ENCODE results near the gene PRPF4. TPM values are rescaled to one million over a fixed set of nuclear protein-coding genes. Genes with fewer than 3 reads are reported as not detected.

Gene PRPF4
- total RNA-seq, 1 experiment from 2014 or later = 38.6 TPM

DNA sequence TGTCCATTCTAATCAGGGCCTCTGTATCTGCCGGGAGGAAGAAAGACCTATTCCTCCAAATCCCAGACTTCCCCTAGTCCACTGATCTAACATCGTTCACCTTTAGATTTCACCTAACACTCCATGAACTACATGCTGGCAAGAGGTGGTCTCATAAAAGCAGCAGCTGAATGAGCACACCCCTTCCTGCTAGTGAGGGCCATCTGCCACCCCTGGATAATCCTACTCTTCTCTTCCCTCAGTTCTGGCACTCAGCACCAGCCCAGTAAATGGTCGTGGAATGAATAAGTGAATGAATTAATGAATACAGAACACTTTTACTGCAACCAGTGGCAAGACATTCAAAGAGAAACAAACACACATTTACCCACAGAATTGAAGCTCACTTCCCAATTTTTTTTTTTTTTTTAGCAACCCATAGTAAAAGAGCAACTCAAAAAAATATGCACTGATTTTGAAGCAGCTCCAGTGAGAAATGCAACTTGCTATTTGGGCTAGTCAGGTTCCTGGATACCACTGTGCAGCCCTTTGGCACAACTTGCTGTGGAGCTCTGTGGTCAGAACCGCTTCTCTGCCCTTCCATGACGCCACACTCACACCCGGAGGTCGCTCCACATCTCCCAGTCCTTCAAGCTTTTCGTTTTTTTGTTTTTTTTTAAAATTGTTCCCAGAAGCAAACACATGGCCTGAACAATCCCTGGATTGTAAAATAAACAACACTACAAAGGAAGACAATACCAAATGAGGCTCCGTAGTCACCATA lies 21.5 kb downstream of the PRPF4 start:
- no peak overlapping the region for H3K27ac Mint-ChIP-seq (ENCODE audit: unreplicated experiment)
- H3K9me3 Mint-ChIP-seq (ENCODE audit: unreplicated experiment) = no peaks in the 10 kb centered on the region
- no peak overlapping the region for H3K4me3 Mint-ChIP-seq (ENCODE audit: unreplicated experiment)
- BruUV-seq (replicated peaks) = no TSS peak
- DNase-seq = no peak
- H3K27me3 Mint-ChIP-seq (ENCODE audit: insufficient read depth, unreplicated experiment) = no peaks in the 10 kb centered on the region
- H3K27me3 ChIP-seq (replicated peaks; ENCODE audit: control insufficient read depth, insufficient read depth, low read length) = no peaks in the 10 kb centered on the region
- no peak overlapping the region for H3K4me3 ChIP-seq (ENCODE audit: low read depth, low read length)
- TF ChIP-seq, protein P1, sequence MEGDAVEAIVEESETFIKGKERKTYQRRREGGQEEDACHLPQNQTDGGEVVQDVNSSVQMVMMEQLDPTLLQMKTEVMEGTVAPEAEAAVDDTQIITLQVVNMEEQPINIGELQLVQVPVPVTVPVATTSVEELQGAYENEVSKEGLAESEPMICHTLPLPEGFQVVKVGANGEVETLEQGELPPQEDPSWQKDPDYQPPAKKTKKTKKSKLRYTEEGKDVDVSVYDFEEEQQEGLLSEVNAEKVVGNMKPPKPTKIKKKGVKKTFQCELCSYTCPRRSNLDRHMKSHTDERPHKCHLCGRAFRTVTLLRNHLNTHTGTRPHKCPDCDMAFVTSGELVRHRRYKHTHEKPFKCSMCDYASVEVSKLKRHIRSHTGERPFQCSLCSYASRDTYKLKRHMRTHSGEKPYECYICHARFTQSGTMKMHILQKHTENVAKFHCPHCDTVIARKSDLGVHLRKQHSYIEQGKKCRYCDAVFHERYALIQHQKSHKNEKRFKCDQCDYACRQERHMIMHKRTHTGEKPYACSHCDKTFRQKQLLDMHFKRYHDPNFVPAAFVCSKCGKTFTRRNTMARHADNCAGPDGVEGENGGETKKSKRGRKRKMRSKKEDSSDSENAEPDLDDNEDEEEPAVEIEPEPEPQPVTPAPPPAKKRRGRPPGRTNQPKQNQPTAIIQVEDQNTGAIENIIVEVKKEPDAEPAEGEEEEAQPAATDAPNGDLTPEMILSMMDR (IDR thresholded peaks at IDR 0.05; ENCODE audit: insufficient read depth in 1 of 2, low read depth in 1 of 2, low read length in 1 of 2, severe bottlenecking in 1 of 2, unreplicated experiment in 1 of 2) = no peak
- no peaks in the 10 kb centered on the region for H3K4me1 ChIP-seq
- H3K36me3 ChIP-seq (ENCODE audit: control insufficient read depth, insufficient read depth, low read length) = no peaks in the 10 kb centered on the region; the same call in 1 of the 2 replicates
- H3K9me3 ChIP-seq = no peaks in the 10 kb centered on the region
- intact Hi-C loops (cut with micrococcal nuclease; ENCODE audit: unreplicated experiment) = no loop called here
- peaks cover 7% of the 10 kb centered on the region for H3K4me1 Mint-ChIP-seq (ENCODE audit: low read depth, unreplicated experiment)
- peaks cover 12% of the 10 kb centered on the region for H3K36me3 Mint-ChIP-seq (ENCODE audit: insufficient read depth, unreplicated experiment)
- CTCF ChIA-PET = no interaction called here
- POLR2A ChIA-PET = interaction anchor here (0.8 kb wide), 1 partner anchor 22 kb away, joined by 3 read pairs; the partner anchor contains the start of gene CDC26

- Histone ChIP-seq H3K27me3 (replicated peaks; ENCODE audit: control insufficient read depth, insufficient read depth, low read length) (no peaks in the 10 kb centered on the region), H3K36me3 (ENCODE audit: control insufficient read depth, insufficient read depth, low read length) (no peaks in the 10 kb centered on the region), H3K9me3 (no peaks in the 10 kb centered on the region), H3K4me3 (ENCODE audit: low read depth, low read length) (no peak overlapping the region), H3K4me1 (peaks cover 12% of the 10 kb centered on the region)
- ChIA-PET POLR2A (no interaction called here), CTCF (no interaction called here)
- H3K4me1 Mint-ChIP-seq (ENCODE audit: low read depth, unreplicated experiment) = peaks cover 21% of the 10 kb centered on the region
- intact Hi-C loops (cut with micrococcal nuclease; ENCODE audit: unreplicated experiment) = no loop called here
- H3K36me3 Mint-ChIP-seq (ENCODE audit: insufficient read depth, unreplicated experiment) = peaks cover 3% of the 10 kb centered on the region
- TF ChIP-seq, protein P1 (IDR thresholded peaks at IDR 0.05; ENCODE audit: insufficient read depth in 1 of 2, low read depth in 1 of 2, low read length in 1 of 2, severe bottlenecking in 1 of 2, unreplicated experiment in 1 of 2) = no peak
- H3K9me3 Mint-ChIP-seq (ENCODE audit: unreplicated experiment) = no peaks in the 10 kb centered on the region
- no peak overlapping the region for H3K4me3 Mint-ChIP-seq (ENCODE audit: unreplicated experiment)
- BruUV-seq (replicated peaks) = no TSS peak
- H3K27me3 Mint-ChIP-seq (ENCODE audit: insufficient read depth, unreplicated experiment) = no peaks in the 10 kb centered on the region
- no peak overlapping the region for H3K27ac Mint-ChIP-seq (ENCODE audit: unreplicated experiment)
- DNase-seq = no peak
These were observed 22.9 kb downstream of the PRPF4 start for GRCh38 chr9:113298311-113298710.

- intact Hi-C loops (cut with micrococcal nuclease; ENCODE audit: unreplicated experiment) = no loop called here
- TF ChIP-seq, protein P1 (IDR thresholded peaks at IDR 0.05; ENCODE audit: insufficient read depth in 1 of 2, low read depth in 1 of 2, low read length in 1 of 2, severe bottlenecking in 1 of 2, unreplicated experiment in 1 of 2) = no peak
- peaks cover 24% of the 10 kb centered on the region for H3K4me1 Mint-ChIP-seq (ENCODE audit: low read depth, unreplicated experiment)
- no peak overlapping the region for H3K4me3 ChIP-seq (ENCODE audit: low read depth, low read length)
- DNase-seq = no peak
- ChIA-PET CTCF (no interaction called here), POLR2A (no interaction called here)
- H3K27me3 ChIP-seq (replicated peaks; ENCODE audit: control insufficient read depth, insufficient read depth, low read length) = no peaks in the 10 kb centered on the region
- no peaks in the 10 kb centered on the region for H3K9me3 ChIP-seq
- BruUV-seq (replicated peaks) = no TSS peak
- no peak overlapping the region for H3K4me3 Mint-ChIP-seq (ENCODE audit: unreplicated experiment)
- H3K36me3 Mint-ChIP-seq (ENCODE audit: insufficient read depth, unreplicated experiment) = no peaks in the 10 kb centered on the region
- H3K27ac Mint-ChIP-seq (ENCODE audit: unreplicated experiment) = no peak overlapping the region
- no peaks in the 10 kb centered on the region for H3K9me3 Mint-ChIP-seq (ENCODE audit: unreplicated experiment)
- H3K4me1 ChIP-seq = peaks cover 14% of the 10 kb centered on the region
- H3K36me3 ChIP-seq (ENCODE audit: control insufficient read depth, insufficient read depth, low read length) = no peaks in the 10 kb centered on the region
- no peaks in the 10 kb centered on the region for H3K27me3 Mint-ChIP-seq (ENCODE audit: insufficient read depth, unreplicated experiment)
These were observed 23.7 kb downstream of the PRPF4 start for GRCh38 chr9:113298924-113299770.

Measured in Caco-2 (cell line).